ENCODE results near the gene C6orf132.

Gene C6orf132

DNA sequence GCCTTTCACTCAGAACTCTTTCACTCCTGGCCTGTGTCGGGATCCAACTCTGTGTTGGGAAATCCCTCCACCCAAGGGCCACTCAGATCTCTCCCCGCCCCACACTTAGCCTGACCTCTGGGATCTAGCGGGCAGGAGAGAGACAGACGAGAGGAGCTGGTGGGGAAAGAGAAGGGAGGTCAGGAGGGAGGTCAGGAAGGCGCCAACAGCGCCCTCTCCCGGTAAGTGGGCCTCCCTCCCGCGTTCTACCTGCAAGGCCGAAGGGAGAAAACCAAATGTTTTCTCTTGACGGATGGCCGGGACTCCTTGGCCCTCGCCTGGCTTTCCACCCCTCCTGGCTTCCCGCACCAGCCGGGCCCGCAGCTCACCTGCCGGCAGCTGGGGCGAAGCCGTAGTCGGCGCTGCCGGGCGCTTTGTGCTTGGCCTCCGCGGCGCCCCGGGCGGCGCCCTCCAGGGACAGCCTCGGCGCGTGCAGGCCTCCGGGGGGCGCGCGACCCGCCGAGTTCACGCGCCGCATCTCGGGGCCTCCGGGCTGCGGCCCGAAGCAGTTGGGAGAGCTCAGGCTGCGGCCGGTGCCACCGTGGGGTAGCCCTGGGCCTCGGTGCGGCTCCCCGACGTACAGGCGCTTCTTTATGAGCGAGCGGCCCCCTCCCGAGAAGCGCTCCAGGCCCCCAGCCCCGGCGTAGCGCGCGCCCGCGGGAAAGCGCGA, 38.2 kb downstream of the C6orf132 start:
- peak; percentile 71 to 75 for DNase-seq

DNA sequence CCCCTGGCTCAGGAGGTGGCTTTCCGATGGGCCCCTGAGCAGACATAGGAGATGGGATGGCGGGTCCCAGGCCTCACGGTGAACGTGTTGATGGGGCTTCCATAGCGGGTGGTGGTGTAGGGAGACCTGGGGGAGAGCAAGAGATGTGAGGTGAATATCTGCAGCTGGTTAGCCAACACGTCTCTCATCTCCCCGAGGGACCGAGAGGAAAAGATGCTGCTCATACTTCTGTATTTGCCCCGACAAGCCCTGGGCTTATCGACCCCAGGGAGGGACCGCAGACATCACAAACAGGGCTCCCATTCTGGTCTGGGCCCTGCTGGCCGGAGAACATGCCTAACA, 38.7 kb downstream of the C6orf132 start:
- no peak for DNase-seq

DNA sequence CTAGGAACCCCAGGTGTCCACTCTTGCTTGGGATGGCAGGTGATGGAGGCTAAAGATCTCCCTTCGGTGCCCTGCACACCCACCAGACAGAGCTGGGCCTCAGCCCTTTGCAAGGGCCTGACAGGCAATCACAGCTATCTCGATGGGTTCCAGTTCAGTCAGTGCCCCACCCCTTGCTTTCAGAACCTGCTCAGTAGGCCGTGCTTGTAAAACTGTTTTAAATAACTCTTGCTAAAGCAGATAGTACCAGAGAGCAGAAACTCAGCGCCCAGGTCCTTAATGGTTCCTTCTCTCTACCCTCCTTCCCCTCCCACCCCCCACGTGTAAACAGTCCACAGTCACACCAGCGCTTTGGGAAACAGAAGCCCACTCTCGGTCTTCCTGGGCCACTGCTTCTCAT, 39.2 kb downstream of the C6orf132 start:
- no peak for DNase-seq

DNA sequence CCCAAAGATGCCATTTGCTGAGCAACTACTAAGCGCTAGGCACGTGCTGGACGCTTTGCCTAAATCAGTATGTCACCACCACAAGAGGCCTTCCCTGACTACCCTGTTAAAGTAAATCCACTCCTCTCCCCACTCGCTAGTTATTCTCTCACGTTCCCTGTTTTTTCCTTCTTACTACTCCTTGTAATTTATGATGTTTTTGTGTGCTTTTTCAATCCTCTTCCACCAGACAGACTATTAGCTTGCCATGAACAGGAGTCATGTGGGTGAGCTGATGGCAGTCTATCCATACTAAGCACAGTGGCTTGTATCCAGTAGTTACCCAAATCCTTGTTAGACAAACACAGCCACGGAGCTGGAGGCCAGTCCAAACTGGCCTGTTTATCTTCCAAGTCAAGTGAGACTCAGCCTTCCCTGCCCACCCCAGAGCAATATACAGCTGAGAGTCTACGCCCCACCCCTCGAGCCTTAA, 41.2 kb downstream of the C6orf132 start:
- no peak for DNase-seq

DNA sequence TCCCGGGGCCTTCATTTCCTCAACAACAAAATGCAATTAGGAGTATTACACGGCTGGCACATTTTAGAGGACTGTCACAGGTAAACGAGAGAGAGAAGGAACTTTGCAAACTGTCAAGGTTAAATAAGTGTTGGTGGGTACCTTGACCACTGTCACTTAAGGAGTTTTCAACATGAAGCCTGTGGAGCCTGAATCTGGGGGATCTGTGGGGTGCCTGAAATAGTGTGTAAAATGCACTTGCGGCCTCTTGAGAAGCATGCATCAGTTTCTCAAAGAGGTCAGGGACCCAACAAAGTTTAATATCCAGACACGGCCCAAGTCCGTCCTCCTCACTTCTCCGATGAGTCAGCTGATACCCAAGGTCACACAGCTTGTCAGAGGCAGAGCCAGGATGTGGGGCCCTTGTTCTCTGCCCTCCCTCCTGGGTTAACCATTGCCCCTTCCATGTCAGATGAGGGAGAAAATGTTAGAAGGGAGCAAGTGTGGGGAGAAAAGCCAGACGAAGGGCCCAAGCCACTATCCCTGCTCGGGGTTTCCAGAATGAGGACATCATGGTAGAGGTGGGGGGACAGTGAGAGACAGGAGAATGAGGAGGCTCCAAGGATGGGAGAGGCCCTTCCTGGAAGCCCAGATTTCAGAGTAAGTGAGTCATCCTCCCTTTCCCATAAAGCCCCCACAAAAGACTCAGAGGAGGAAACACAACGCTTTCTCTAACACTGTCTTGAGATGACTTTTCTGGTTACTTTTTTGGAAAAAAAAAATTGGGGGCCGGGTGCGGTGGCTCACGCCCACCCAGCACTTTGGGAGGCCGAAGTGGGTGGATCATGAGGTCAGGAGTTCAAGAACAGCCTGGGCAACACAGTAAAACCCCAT, 42.2 kb downstream of the C6orf132 start:
- DNase-seq, result no peak

DNA sequence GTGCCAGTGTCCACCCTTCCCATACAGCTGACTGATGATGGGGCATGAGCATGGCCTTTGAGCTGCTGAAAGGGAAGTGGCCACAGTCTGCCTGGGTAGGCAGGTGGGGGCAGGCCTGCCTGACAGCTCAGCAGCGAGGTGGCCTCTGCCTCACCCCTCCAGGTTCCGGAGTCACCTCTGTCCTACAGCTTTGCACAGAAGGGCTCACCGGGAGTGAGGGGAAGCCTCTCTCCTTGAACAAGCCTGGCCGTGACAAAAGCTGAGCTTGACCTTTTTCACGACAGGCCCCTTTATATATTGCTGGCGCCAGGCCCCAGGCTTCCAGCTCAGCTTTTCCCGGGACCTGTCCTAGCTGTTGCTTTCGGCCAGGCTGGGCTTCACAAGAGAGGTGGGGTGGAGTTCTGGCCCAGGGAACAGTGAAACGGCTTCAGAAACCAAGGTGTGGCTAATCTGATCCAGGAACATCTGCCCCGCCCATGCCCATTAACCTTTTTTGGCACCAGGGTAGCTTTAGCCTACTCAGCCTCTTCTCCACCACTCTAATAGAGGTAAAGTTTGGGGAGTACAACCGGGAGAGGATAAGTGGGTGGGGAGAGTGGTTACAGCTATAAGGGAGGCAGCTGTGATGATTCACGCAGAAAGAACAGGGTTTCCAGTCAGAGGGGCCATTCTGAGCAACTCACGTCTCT, 42.9 kb downstream of the C6orf132 start:
- DNase-seq, result no peak

DNA sequence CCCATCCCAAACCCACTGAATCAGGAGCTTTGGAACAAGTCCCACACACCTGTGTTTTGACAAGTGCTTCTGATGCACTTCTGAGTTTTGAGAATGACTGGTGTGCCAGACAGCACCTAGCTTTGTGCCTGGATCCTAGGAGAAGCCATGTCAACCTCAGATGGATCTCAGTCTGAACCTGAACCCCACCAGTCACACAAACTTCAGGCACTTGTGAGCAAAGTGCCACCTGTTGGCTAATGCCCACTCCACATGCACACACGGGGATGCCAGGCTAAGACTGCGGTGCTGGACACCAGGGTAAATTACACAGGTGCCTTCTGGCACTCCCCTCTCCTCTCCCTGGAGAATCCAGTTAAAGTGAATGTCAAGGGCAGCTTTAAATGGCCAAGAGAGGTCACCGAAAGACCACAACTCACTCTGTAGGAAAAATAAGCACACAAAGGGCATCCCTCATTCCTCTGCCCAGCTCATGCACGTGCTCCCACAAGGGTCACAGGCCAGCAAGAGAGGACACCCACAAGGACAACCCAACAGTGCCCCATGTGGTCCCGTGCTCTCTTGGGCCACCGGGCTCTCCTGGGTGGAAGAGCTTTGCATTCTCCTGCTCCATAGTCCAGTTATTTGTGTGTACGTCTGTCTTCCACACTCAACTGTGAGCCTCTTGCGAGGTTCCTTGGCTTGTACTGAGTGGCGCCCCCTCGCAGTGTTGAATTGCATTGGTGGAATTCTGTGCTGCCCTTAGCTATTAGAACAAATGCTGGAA, 46.5 kb downstream of the C6orf132 start:
- no peak for DNase-seq

DNA sequence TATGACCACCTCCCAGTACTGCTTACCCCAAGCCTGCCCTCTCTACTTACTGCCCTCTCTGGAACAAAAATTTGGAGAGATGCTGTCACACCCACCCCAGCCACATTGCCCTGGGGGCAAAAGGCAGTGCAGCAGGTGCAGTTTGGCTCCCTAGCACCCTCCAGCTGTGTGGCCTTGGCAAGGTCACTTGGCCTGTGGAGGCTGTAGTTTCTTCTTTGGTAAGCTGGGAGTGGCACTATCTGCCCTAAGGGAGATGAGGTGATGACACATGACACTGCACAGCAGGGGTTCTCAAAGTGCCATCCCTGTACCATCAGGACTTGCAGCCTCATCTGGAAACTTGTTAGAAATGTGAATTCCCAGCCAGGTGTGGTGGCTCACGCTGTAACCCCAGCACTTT, 47.3 kb downstream of the C6orf132 start:
- no peak for DNase-seq

DNA sequence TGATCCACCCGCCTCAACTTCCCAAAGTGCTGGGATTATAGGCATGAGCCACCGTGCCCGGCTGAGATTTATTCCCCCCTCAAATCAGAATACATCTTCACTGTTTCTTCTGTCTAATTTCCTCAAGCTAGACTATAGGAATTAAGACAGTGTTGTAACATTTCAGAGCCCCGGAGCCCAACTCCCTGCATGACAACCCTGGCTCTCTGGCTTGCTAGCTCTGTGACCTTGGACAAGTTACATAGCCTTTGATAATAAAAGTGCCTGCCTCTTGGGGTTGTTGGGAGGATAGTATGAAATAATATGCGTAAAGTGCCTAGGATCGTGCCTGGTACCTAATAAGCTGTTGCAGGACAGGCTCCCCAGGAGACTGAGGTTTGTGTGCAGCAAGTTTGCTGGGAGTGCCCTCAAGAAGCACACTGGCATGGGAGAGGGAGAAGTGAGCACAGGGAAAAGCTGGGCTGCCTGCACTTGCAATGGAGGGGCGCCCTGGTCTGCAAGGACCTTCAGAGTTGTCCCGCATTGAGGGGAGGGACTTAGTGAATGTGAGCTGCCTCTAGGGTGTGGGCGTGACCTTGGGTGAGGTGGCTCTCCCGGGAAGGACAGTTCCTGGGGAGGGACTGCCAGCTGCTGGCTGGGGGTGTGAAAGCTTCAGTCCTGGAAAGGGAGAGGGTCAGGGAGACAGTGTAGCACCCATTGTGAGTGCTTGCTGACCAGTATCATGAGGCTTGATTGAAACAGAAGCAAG, 48.7 kb downstream of the C6orf132 start:
- no peak for DNase-seq

DNA sequence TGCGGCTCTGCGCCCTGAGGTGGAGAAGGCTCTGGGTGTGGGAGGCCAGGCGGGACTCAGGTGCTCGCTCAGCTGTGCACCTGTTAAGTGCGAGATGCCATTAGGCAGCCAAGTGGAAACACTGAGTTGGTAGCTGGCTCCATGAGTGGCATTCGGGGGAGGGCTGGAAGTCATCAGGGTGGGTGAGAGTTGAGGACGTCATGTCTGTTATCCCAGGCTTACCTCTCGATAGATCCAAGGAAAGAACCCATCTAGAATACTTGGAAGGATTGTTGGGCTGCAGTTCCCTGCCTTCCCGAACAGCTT, 50.7 kb downstream of the C6orf132 start:
- DNase-seq, result no peak

DNA sequence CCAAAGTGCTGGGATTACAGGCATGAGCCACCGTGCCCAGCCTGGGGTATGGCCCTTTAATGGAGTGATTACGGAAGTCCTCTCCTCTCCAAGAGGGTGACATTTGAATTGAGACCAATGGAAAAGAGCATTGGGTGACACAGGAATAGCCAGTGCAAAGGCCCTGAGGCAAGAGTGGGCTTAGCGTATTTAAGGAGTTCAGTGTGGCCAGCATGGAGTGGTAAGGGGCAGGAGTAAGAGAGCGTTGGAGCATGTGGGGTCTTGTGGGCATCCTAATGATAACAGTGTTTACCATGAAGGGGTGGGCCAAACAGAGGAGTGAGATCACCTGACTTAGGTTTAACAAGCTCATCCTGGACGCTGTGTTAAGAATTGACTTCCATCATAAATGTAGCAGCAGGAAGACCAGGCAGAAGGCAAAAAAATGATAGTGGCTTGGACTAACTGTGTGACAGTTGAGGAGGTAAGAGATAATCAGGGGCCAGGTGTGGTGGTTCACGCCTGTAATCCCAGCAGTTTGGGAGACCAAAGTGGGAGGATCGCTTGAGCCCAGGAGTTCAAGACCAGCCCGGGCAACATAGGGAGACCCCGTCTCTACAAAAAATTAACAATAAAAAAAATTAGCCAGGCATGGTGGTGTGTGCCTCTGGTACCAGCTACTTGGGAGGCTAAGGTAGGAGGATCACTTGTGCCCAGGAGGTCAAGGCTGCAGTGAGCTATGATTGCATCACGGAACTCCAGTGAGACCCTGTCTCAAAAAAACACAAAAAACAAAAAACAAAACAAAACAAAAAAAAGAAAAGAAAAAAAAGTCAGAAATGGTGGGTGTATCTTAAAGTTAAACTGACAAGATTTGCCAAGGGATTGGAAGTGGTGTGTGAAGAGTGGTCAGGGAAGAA, 51.4 kb downstream of the C6orf132 start:
- no peak for DNase-seq

DNA sequence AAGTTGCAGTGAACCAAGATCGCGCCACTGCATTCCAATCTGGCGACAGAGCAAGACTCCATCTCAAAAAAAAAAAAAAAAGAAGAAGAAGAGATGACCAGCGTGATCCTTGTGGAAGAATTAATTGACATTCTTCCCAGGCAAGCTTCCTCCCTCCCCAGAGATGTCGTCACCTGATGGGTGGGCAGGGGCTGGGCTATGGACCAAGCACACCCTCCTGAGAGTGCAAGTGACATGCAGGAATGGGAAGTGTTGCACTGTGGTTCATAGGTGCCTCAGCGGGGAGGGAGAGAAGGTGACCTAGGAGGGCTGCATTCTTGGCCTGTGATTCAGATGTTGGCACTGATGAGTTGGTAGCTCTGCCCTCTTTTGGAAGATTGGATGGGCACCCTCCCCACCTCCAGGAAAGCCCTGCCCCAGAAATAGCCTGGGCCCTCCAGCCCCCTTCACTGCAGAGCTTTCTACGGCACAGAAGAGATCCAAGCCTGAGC, 54.3 kb downstream of the C6orf132 start:
- no peak for DNase-seq

DNA sequence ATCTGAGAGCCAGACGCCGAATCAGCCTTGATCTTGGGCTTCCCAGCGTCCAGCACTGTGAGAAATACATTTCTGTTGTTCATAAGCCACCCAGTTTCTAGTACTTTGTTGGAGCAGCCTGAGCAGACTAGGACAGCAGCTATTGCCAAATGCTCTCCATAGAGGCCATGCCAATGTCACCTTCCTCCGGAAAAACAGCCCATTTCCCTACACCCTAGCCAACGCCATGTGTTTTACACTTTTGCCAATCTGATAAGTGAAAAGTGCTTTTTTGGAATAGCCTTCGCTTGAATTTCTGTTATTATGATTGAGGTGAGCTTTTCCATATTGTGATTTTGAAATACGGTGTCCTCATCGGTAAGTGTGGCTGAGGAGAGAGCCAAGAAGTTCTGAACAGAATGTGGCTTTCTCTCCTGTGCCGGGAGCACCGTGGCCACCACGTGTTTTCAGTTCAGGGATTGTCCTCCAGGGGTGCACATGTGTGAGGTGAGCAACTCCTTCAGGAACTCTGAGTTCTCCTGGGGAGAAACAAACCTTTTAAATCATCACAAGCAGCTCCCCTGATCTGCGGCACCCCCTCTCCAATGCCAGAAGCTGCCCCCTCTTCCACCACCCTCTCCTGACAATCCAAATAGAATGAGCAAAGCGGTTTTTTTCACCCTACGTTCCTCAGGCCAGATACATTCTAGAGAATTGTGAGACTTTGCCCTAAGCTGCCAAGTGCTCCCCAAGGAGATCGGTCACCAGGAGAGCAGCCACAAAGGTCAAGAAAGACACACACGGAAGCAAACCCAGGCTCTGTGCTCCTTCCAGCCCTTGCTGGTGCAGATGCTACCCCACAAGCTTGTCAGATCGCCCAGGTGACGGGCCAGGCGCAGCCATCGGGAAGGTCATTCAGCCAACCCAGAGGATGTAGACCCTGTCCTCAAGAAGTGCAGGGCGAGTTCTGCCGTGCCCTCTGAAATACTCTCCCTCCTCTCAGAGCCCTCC, 56.1 kb downstream of the C6orf132 start:
- no peak for DNase-seq

DNA sequence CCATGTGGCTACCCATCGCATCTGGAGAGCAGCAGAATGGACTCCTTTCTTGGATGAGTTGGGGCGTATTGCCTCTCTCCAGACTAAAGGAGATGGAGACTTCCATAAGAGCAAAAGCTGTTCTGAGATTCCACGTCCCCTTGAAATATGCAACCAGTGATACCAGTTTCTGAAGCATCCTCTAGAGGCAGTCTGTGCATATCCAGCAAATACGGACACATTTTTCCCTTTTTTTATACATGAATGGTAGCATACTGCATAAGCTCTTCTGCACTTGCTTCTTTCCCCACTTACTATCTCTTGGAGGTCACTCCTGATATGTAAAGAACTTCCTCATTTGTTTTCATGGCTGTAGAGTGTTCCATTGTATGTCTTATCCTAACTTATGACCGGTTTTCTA, 57.5 kb downstream of the C6orf132 start:
- DNase-seq, result no peak

DNA sequence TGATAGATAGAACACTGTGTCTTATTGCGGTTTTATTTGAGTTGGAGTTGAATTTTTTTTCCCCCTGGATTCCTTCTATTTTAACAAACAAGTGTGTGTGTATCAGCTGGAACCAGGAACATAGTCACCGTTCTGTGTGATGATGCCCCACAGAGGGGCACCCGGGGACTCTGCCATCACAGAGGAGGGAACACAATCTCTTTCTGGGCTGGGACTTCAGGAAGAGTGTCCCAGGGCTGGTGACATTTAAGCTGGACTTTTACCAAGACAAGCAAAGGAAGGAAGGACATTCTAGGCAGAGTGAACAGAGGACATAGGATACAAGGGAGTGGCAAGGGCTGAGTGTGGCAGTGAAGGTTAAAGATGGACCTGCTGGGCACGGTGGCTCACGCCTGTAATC, 58.9 kb downstream of the C6orf132 start:
- DNase-seq, result no peak

DNA sequence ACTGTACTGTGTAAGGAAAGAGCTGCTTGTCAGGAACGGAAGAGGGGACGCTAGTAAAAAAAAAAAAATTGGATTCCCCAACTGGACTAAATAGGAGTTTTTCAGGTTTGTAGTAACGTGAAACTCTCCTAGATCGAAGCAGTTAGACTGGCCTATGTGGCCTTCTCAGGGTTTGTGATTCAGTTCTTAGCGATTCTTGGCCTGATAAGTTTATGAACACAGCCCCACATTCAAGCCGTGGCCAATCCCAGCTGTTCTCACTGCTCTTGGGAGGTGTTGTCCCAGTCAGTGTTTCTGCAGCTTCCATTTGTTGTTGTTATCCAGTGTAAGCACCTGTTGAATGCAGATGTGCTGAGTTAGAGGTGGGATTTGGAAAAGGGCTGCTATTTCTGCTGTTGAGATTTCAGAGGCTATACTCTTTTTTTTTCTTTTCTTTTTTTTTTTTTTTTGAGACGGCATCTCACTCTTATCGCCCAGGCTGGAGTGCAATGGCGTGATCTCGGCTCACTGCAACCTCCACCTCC, 62.4 kb downstream of the C6orf132 start:
- no peak for DNase-seq

DNA sequence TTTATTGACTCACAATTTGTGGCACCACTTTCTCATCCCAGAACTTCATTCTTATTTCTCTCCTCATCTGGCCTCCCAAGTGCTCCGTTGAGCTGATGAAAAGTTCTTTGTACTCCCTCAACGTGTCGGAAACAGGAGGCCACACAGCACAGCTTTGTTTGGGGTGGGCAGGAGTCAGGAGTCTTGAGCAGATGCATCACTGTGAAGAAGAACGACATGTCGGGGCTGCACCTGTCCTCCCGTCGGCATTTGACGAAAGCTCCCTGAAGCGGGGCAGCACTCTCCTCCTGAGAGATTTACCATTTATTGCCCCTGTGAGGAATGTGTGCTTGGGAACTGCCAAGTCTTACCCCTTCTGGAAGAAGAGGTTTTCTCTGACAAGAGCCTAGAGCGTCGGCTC, 64.0 kb downstream of the C6orf132 start:
- DNase-seq, result no peak

DNA sequence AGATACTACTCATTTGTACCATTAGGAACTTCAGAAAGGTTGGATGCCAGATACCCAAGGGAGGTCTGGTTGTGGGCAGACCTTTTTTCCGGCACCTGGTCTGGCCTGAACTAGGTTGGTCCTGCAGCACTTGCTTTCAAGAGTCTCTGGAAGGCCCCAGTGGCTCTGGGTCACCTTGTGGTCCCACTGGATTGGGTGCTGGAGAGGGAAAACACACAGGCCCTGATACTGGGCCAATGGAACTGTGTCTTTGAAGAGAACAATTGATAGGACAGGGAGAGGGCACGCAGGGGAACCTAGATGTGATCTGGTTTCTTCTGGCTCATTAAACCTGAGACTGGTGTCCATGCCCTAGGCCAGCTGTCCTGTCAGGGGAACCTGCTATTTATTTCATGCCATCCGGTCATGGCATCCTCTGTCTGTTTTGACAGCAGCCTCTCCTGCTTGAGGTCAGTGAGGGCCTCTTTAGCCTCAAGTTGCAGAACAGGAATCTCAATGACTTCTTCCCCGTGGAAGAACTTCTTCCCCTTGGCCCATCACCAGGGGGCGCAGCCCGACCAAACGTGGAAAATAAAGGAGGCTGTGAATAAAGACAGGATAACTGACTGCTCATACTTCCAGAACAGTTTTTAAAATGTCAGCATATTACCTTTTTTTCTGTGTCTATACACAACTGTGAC, 67.1 kb downstream of the C6orf132 start:
- peak; percentile 47 to 48 for DNase-seq

DNA sequence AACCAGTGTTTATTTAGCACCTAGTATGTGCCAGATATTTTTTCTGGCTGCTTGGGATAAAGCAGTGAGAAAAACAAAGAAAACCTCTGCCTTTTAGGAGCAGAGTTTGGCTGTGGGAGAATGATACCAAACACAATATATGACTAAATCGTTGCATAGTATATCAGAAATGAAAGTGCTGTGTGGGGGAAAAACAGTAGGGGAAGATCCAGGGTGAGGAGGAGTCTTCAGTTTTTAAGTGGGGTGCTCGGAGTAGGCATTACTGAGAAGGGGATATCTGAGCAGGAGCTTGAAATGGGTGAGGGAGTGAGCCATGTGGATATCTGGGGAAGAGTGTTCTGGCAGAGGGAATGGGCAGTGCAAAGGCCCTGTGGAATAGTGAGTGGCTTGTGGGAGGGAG, 69.1 kb downstream of the C6orf132 start:
- DNase-seq, result no peak
